OCI-LY1 (cell line): ENCODE data around the gene SMAD3.
A peak's percentile ranks its signal among the peaks of the same experiment; 100 is the strongest.

Source experiments
- H2AFZ ChIP-seq: fragments of 200-600 bp; sonication (generic), shearing (Covaris generic); 2 replicates; pipeline ENCODE4 v1.6.0; 2014; ENCODE audit warnings: antibody characterized with exemption, mild to moderate bottlenecking, low read length
- H3F3A ChIP-seq: fragments of 200-600 bp; sonication (generic), shearing (Covaris generic); 2 replicates; pipeline ENCODE4 v1.6.0; 2014; ENCODE audit warnings: mild to moderate bottlenecking, antibody characterized with exemption, low read length, moderate library complexity; ENCODE audit not compliant: insufficient read depth
- H3K27ac ChIP-seq: fragments of 200-600 bp; sonication (generic); 2 replicates; pipeline ENCODE4 v1.5.1; 2014; ENCODE audit warnings: low read length, mixed run types, mild to moderate bottlenecking, low read depth; ENCODE audit not compliant: poor library complexity, severe bottlenecking
- H3K27me3 ChIP-seq: fragments of 200-600 bp; sonication (generic); 2 replicates; pipeline ENCODE4 v1.6.0; 2014; ENCODE audit warnings: antibody characterized with exemption, mild to moderate bottlenecking, low read length, moderate library complexity; ENCODE audit not compliant: insufficient read depth
- H3K36me3 ChIP-seq: fragments of 200-600 bp; sonication (generic); 2 replicates; pipeline ENCODE4 v1.6.1; 2014; ENCODE audit warnings: mild to moderate bottlenecking, antibody characterized with exemption, low read length, moderate library complexity, mixed read lengths; ENCODE audit not compliant: insufficient read depth
- H3K4me1 ChIP-seq: fragments of 200-600 bp; sonication (generic); 2 replicates; pipeline ENCODE4 v1.5.1; 2014; ENCODE audit warnings: mild to moderate bottlenecking, low read length, moderate library complexity; ENCODE audit not compliant: insufficient read depth, severe bottlenecking
- H3K4me2 ChIP-seq: fragments of 200-600 bp; sonication (generic), shearing (Covaris generic); 2 replicates; pipeline ENCODE4 v1.6.1; 2014; ENCODE audit warnings: low read length
- H3K4me3 ChIP-seq: fragments of 200-600 bp; sonication (generic); 2 replicates; pipeline ENCODE4 v1.5.1; 2014; ENCODE audit warnings: low read length, low read depth, mild to moderate bottlenecking, mixed read lengths; ENCODE audit not compliant: poor library complexity, severe bottlenecking
- H3K79me2 ChIP-seq: fragments of 200-600 bp; shearing (Covaris generic); 2 replicates; pipeline ENCODE4 v1.6.1; 2016; ENCODE audit warnings: mixed run types, low read length, mixed read lengths; ENCODE audit not compliant: insufficient read depth
- H3K9ac ChIP-seq: fragments of 200-600 bp; sonication (generic), shearing (Covaris generic); 2 replicates; pipeline ENCODE4 v1.6.1; 2014; ENCODE audit warnings: mild to moderate bottlenecking, low read length, mixed read lengths
- H3K9me2 ChIP-seq: fragments of 200-600 bp; sonication (generic), shearing (Covaris generic); 2 replicates; pipeline ENCODE4 v1.6.1; 2014; ENCODE audit warnings: low read depth, mild to moderate bottlenecking, low read length, mixed read lengths
- H3K9me3 ChIP-seq: fragments of 200-600 bp; shearing (Covaris generic); 2 replicates; pipeline ENCODE4 v1.6.1; 2014; ENCODE audit warnings: low read length, mixed read lengths
- H4K20me1 ChIP-seq: fragments of 200-600 bp; sonication (generic), shearing (Covaris generic); 2 replicates; pipeline ENCODE4 v1.6.0; 2016; ENCODE audit warnings: mild to moderate bottlenecking, low read length; ENCODE audit not compliant: insufficient read depth
- CTCF ChIP-seq: fragments of 200-600 bp; sonication (generic), shearing (Covaris generic); IDR thresholded peaks from 2 replicates; pipeline ENCODE4 v1.5.1; 2017; ENCODE audit warnings: mild to moderate bottlenecking, antibody characterized with exemption, low read length, moderate library complexity, mixed read lengths
- EZH2 ChIP-seq: fragments of 200-600 bp; sonication (generic), shearing (Covaris generic); IDR thresholded peaks from 2 replicates; pipeline ENCODE4 v1.8.0; 2017; ENCODE audit warnings: borderline replicate concordance, mixed run types, mild to moderate bottlenecking, antibody characterized with exemption, low read length, moderate library complexity, mixed read lengths

Gene SMAD3

GRCh38 chr15:67172172-67172571 lies 106.8 kb downstream of the SMAD3 start:
- H3F3A ChIP-seq = no peaks in the 10 kb centered on the region
- no peaks in the 10 kb centered on the region for H4K20me1 ChIP-seq
- no peak overlapping the region for H3K4me3 ChIP-seq
- H3K4me2 ChIP-seq = no peak overlapping the region
- no peaks in the 10 kb centered on the region for H3K9me3 ChIP-seq
- no peak overlapping the region for H3K9ac ChIP-seq
- H3K36me3 ChIP-seq = peaks cover 81% of the 10 kb centered on the region
- H2AFZ ChIP-seq = no peak overlapping the region
- TF ChIP-seq CTCF (no peak), EZH2 (no peak)
- H3K27me3 ChIP-seq = no peaks in the 10 kb centered on the region
- peaks cover 7% of the 10 kb centered on the region for H3K4me1 ChIP-seq
- H3K79me2 ChIP-seq = no peaks in the 10 kb centered on the region
- no peak overlapping the region for H3K27ac ChIP-seq
- no peaks in the 10 kb centered on the region for H3K9me2 ChIP-seq

- no peak overlapping the region for H3K9ac ChIP-seq
- TF ChIP-seq EZH2 (no peak), CTCF (no peak)
- no peaks in the 10 kb centered on the region for H3F3A ChIP-seq
- H3K9me3 ChIP-seq = no peaks in the 10 kb centered on the region
- H2AFZ ChIP-seq = no peak overlapping the region
- no peak overlapping the region for H3K4me3 ChIP-seq
- H3K9me2 ChIP-seq = no peaks in the 10 kb centered on the region
- H3K27ac ChIP-seq = no peak overlapping the region
- no peaks in the 10 kb centered on the region for H3K79me2 ChIP-seq
- H4K20me1 ChIP-seq = no peaks in the 10 kb centered on the region
- no peaks in the 10 kb centered on the region for H3K27me3 ChIP-seq
- no peak overlapping the region for H3K4me2 ChIP-seq
- H3K36me3 ChIP-seq = peaks cover 76% of the 10 kb centered on the region
- H3K4me1 ChIP-seq = peaks cover 7% of the 10 kb centered on the region
Measured at GRCh38 chr15:67173005-67173404, 107.6 kb downstream of the SMAD3 start.

GRCh38 chr15:67173786-67174185 lies 108.4 kb downstream of the SMAD3 start:
- Histone ChIP-seq H3K79me2 (no peaks in the 10 kb centered on the region), H4K20me1 (no peaks in the 10 kb centered on the region)

More at GRCh38 chr15:67173786-67174185, 108.4 kb downstream of the SMAD3 start:
- H3K9me3 ChIP-seq = no peaks in the 10 kb centered on the region
- no peaks in the 10 kb centered on the region for H3F3A ChIP-seq
- H3K4me3 ChIP-seq = no peak overlapping the region
- no peak overlapping the region for H2AFZ ChIP-seq
- peaks cover 7% of the 10 kb centered on the region for H3K4me1 ChIP-seq
- no peak overlapping the region for H3K9ac ChIP-seq
- no peak for TF ChIP-seq CTCF
- TF ChIP-seq EZH2 = no peak
- peaks cover 76% of the 10 kb centered on the region for H3K36me3 ChIP-seq
- no peaks in the 10 kb centered on the region for H3K27me3 ChIP-seq
- no peak overlapping the region for H3K4me2 ChIP-seq
- H3K27ac ChIP-seq = peak overlapping the region; percentile 19
- H3K9me2 ChIP-seq = no peaks in the 10 kb centered on the region
